ENCODE data around the gene RASL11A. TPM values are rescaled to one million over a fixed set of nuclear protein-coding genes. Genes with fewer than 3 reads are reported as not detected.
"Not testable (repeated sequence)": the region's sequence is repeated elsewhere in the genome, so short reads cannot be mapped to it uniquely, and the experiment has no call there.

Gene RASL11A
- total RNA-seq, 1 donor from 2014 or later = 74.9 TPM

- Histone ChIP-seq H3K4me3 (no peak overlapping the region), H3K36me3 (no peaks in the 10 kb centered on the region), H3K27ac (no peak overlapping the region), H3K9me3 (no peaks in the 10 kb centered on the region), H3K4me1 (no peaks in the 10 kb centered on the region), H3K27me3 (no peaks in the 10 kb centered on the region)
- TF ChIP-seq CTCF (IDR thresholded peaks at IDR 0.05) = no peak
- no peak for TF ChIP-seq POLR2AphosphoS5 (IDR thresholded peaks at IDR 0.05; ENCODE audit: insufficient read depth in 1 of 2, low read depth in 1 of 2)
- TF ChIP-seq POLR2A (IDR thresholded peaks at IDR 0.05) = no peak
- no peak for DNase-seq (ENCODE audit: extremely low spot score in 2 of 2)
- intact Hi-C loops (cut with DNase I) = no loop called here
These were observed 43.1 kb downstream of the RASL11A start for GRCh38 chr13:27313770-27314169.

- Histone ChIP-seq H3K36me3 (no peaks in the 10 kb centered on the region), H3K4me1 (no peaks in the 10 kb centered on the region), H3K4me3 (no peak overlapping the region), H3K27ac (no peak overlapping the region), H3K27me3 (no peaks in the 10 kb centered on the region), H3K9me3 (no peaks in the 10 kb centered on the region)
- intact Hi-C loops (cut with DNase I) = no loop called here
- TF ChIP-seq POLR2A (IDR thresholded peaks at IDR 0.05) (no peak), CTCF (IDR thresholded peaks at IDR 0.05) (no peak), POLR2AphosphoS5 (IDR thresholded peaks at IDR 0.05; ENCODE audit: insufficient read depth in 1 of 2, low read depth in 1 of 2) (no peak)
- no peak for DNase-seq (ENCODE audit: extremely low spot score in 2 of 2)
These were observed 48.8 kb downstream of the RASL11A start for GRCh38 chr13:27319404-27319803.

GRCh38 chr13:27321468-27322431, 51.1 kb downstream of the RASL11A start:
- no peak for DNase-seq (ENCODE audit: extremely low spot score in 2 of 2)
- TF ChIP-seq CTCF (IDR thresholded peaks at IDR 0.05) (no peak), POLR2AphosphoS5 (IDR thresholded peaks at IDR 0.05; ENCODE audit: insufficient read depth in 1 of 2, low read depth in 1 of 2) (no peak), POLR2A (IDR thresholded peaks at IDR 0.05) (no peak)
- no peaks in the 10 kb centered on the region for H3K27me3 ChIP-seq
- H3K9me3 ChIP-seq = no peaks in the 10 kb centered on the region
- H3K36me3 ChIP-seq = no peaks in the 10 kb centered on the region
- no peak overlapping the region for H3K27ac ChIP-seq
- no peaks in the 10 kb centered on the region for H3K4me1 ChIP-seq
- H3K4me3 ChIP-seq = no peak overlapping the region
- intact Hi-C loops (cut with DNase I) = no loop called here

GRCh38 chr13:27322443-27322842, 51.8 kb downstream of the RASL11A start:
- H3K27ac ChIP-seq; DNase-seq (ENCODE audit: extremely low spot score in 2 of 2); H3K4me1 ChIP-seq; intact Hi-C loops (cut with DNase I); H3K4me3 ChIP-seq; H3K9me3 ChIP-seq; H3K36me3 ChIP-seq; H3K27me3 ChIP-seq: not testable (repeated sequence)

Small RNA genes within 50 kb of the gene (small RNA-seq; reads per million reads assigned to genes)
- not detected for gene SNORA27
- not detected for gene SNORD102

Other genes with a start within 250 kb of the RASL11A start
- 20.9 TPM for gene USP12, start 99.0 kb upstream of the RASL11A start, total RNA-seq
- gene RPL21, start 19.3 kb upstream of the RASL11A start, total RNA-seq = 579 TPM
- 142 TPM for gene GTF3A, start 153.8 kb downstream of the RASL11A start, total RNA-seq
- gene MTIF3, start 179.7 kb downstream of the RASL11A start, total RNA-seq = 30.0 TPM

All from vagina (tissue), 2 donors.